Measurements from ENCODE around the gene USP7. TPM values are rescaled to one million over a fixed set of nuclear protein-coding genes. Genes with fewer than 3 reads are reported as not detected.
"Not testable (repeated sequence)": the region's sequence is repeated elsewhere in the genome, so short reads cannot be mapped to it uniquely, and the experiment has no call there.

The USP7 gene
- total RNA-seq, 1 donor from 2014 or later = 96.4 TPM

DNA sequence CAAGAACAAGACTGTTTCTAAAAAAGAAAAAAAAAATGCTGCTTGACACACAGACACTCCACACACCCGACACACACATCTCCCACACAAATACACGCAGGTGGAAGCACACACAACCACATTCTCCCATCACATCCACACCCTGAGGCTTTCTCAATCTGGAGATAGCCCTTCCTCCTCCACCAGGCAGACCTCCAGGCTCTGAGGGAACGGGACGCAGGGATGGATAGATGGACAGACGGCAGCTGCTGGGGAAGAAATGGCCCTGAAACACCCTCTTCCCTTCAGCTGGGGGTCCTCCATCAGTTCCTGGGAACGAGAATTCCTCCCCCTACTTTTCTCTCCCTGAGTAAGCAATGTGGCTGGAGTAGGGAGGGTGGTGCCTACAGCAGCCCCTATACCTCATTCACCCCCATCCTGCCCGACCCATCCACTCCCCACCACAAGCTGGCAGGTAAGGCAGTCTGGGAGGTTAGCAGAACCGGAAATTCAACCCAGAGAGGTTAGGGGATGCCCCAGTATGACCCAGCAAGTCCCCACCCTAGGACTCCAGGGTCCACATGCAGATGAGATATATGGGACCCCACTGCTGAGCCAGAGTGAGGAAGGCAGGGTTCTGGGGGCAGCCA lies 85.7 kb downstream of the USP7 start:
- DNase-seq = no peak

DNA sequence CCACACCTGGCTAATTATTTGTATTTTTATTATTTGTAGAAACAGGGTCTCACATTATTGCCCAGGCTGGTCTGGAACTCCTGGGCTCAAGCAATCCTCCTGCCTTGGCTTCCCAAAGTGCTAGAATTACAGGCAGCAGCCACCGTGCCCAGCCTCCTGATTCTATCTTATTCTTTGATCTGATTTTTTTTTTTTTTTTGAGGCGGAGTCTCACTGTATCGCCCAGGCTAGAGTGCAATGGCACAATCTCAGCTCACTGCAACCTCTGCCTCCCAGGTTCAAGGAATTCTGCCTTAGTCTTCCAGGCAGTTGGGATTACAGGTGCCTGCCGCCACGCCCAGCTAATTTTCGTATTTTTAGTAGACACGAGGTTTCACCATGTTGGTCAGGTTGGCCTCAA lies 88.4 kb downstream of the USP7 start:
- DNase-seq = not testable (repeated sequence)

DNA sequence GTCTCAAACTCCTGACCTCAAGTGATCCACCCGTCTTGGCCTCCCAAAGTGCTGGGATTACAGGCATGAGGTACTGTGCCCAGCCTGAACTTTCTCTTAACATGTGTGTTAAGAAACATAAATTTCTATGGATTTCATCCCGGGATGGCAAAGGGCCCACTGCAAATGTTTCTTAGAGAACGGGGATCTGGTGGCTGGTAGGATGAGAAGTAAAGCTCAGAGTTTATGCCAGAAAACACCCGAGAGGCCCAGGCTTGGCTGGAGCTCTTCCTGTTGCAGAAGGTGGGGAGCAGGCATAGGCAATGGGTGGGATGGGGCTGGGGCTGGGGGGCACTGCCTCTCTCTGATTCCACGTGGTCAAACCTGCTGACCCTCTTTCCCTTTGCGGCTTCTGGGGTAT lies 89.3 kb downstream of the USP7 start:
- DNase-seq = peak; percentile 26

DNA sequence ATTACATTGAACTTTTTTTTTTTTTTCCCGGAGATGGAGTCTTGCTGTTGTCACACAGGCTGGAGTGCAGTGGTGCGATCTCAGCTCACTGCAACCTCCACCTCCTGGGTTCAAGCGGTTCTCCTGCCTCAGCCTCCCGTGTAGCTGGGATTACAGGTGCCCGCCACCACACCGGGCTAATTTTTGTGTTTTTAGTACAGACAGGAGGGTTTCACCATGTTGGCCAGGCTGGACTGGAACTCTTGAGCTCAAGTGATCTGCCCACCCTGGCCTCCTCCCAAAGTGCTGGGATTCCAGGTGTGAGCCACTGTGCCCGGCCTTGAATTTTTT lies 89.9 kb downstream of the USP7 start:
- DNase-seq = not testable (repeated sequence)

DNA sequence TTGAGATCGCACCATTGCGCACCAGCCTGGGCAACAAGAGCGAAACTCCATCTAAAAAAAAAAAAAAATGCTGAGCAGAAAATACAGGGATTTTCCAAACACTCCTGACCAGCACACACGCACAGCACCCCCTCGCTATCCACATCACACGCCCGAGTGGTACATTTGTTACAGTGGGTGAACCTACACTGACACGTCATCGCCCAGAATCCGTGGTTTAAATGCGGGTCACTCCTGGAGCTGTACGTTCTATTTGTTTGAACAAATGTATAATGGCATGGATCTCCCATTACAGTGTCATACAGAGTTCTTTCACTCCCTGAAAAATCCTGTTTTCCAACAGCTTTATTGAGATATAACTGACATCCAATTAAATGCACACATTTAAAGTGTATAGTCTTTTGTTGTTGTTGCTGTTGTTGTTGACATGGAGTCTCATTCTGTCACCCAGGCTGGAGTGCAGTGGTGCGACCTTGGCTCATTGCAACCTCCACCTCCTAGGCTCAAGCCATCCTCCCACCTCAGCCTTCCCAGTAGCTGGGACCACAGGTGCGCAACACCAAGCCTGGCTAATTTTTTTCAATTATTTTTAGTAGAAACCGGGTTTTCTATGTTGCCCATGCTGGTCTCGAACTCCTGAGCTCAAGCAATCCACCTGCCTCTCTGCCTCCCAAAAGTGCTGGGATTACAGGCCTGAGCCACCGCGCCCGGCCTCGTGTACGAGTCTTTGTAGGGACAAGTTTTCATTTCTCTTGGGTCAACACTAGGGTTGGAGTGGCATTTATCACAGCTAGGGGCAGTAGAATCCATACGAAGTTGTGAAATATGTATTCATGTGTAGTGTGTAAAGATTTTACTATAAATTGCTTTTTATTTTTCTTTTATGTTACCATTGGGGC lies 90.5 kb downstream of the USP7 start:
- DNase-seq = no peak

DNA sequence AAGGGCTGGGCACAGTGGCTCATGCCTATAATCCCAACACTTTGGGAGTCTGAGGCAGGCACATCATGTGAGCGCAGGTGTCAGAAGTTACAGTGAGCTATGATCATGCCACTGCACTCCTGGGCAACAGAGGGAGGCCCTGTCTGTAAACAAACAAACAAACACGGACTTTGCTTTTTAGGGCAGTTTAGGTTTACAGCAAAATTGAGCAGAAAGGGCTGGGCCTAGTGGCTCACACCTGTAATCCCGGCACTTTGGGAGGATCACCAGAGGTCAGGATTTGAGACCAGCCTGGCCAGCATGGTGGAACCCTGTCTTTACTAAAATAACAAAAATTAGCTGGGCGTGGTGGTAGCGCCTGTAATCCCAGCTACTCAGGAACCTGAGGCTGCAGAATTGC lies 91.6 kb downstream of the USP7 start:
- no peak for DNase-seq

DNA sequence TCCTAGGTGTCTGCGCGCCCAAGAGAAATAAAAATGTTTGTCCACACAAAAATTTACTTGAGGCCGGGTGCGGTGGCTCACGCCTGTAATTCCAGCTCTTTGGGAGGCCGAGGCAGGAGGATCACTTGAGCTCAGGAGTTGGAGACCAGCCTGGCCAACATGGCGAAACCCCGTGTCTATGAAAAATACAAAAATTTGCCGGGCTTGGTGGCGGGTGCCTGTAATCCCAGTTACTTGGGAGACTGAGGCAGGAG lies 93.8 kb downstream of the USP7 start:
- DNase-seq = not testable (repeated sequence)

DNA sequence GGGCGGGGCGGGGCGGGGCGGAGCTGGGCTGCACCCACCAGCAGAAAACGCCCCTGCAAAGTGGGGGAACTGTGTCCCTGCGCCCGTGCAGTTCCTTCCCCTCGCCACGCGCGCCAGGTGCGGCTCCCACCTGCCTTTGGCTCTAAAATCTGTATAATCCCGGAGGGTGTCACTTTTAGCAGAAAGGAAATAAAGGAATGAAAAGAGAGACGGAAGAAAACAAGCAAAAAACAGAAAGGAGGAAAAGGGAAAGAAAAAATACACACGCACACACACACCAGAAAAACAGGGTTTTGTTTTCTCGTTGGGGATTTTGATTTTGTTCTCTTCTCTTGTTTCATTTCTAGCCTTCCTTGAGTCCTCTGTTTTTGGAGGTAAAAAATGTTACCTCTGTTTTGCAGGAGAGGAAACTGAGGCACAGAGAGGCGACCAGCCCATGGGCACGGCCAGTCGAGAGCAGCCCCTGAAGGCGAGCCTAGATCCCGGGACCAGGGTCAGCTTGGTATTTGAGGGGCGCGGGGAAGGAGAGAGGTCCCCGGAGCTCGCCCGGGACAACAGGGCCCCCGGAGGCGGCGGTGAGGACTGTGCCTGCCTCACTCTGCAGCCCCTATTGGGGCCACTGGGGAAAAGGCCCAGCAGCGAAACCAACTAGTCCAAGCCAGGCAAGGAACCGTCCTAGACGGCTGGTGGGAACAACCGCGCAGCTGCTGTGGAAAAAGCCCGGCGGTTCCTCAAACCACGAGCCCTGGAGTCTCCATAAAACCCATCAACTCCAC lies 94.3 kb downstream of the USP7 start:
- DNase-seq = no peak

DNA sequence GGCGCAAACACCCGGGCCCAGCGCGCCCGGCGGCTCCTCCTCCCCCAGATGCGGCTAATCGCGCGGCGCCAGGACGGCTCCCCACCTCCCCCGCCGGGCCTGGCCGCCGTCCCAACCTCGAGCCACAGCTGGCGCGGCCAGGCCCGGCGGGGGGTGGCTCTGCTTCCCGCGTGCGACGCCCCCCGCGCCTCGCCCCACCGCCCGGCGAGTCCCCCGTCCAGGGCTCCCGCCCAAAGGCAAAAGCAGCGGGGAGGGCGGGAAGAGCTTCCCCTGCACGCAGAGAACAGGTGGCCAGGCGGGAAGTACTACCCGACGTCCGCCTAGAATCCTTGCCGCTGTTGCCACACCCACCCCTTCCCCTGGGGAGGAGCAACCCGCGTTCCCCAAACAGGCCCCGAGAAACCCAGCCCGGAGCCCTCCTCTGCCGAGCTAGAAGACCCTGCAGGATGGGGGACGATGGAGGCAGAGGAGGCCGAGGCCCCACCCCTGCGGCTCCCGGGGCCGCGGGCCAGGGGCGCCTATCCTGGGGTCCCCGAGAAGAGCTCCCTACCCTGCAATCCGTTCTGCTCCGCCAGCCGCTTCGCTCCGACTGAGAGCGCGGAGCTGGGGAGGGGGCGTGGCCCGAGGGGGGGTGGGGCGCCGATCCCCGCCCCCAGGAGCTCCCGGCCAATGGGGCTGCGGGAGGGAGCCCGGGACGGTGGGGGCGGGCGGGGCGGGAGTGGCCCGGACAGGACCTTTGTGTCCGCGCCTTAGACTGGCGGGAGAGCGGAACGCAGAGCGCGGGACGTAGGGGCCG lies 95.1 kb downstream of the USP7 start, which contains the start of gene CARHSP1:
Gene CARHSP1, minus strand, starts transcription at position 591 of the 796 bp plus-strand sequence. CDS start 9,678 bp downstream, outside the sequence.
- DNase-seq = peak; percentile 78

DNA sequence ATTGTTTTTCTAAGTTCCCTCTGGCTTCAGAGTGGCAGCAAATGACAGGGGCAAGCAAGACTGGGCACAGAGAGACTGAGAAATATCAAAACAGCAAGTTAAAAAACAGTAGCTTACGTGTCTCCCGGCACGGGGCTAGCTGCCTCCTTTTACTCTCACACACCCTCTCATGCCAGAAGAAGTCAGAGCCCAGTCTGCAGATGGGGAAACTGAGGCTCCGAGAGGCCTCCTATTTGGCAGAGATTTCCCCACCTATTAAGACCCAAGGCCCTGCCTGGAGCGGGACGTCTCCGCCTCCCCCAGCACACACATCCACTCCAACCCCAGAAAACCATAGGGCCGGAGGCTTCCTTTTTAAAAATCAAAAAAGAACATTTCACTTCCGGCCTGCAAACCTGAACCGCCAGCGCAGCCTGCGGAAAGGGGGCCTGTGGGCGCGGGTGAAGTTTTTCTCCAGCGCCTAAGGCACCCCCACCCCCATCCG lies 95.7 kb downstream of the USP7 start:
- DNase-seq = no peak

DNA sequence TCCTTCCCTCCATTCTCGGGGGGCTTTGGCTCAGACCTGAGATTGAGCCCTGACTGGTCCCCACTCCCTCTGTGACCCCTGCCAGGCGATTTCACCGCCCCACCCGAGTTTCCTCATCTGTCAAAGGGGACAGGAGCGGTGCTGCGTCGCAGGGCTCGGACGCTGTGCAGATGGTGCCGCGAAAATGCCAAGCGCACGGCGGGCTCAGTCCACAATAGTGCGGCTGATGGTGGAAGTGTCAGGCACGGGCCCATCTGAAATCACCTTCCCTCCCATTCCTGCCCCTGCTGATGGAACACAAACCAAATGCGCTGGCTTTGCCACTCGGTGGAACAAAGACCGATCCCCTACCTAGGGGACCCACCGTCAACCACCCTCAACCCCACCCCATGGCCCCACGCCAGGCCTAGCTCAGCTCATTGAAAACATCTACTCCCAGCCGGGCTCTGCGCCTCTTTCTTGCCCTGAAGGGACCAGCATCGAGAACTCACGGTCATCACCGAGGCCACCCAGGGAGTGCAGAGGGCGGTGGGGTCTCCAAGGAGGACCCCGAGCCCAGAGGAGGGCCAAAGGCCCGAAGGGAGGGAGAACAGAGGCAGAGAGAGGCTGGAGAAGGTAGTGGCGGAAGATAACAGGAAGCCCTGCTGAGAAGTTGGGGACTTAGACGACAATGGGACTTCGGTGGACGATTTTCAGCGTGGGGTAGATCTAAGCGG lies 96.3 kb downstream of the USP7 start:
- no peak for DNase-seq

DNA sequence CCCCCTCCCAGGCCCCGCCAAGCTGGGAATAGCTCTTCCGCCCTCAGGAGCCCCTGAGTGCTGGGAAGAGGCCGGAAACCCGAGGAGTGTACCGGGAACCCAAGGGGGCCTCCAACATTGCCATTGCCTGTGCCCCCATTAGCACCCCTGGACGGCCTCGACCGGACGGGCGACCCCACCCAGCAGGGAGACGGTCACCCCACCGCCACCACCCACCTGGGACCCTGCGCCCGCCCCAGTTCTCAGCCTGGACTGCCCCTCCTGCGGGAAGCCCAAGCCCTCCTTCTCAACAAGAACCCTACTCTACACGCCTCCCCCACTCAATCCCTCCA lies 96.9 kb downstream of the USP7 start:
- no peak for DNase-seq

DNA sequence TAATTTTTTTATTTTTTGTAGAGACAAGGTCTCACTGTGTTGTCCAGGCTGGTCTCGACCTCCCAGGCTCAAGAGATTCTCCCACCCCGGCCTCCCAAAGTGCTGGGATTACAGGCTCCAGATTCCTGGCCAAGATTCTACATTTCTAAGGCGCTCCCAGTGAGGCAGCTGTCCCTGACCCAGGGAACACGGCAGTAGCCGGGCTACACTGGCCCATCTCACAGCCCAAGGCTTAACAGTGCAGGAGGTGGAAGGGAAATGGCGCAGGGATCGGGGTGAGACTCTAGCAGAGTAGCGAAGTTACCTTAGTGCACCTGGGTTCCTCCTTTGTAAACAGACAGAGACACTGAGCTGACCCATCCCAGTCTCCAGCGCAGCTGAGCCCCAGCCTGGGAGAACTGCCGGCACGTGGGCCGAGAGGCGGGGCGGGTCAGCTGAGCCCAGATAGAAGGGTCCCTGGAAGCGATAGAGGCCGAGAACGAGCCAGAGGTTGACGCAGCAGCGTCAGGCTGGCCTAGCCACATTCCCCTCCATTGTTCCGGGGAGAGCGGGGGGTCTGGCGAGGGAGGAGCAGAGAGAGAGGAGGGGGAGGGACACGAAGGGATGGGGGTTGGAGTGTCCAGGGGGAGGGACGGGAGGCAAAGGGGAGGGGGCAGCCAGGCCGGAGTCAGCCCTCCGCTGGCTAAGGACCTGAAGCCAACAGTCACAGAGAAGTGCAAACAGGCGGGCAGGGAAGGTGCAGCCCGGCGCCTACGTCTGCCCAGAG lies 97.4 kb downstream of the USP7 start:
- peak; percentile 43 for DNase-seq

DNA sequence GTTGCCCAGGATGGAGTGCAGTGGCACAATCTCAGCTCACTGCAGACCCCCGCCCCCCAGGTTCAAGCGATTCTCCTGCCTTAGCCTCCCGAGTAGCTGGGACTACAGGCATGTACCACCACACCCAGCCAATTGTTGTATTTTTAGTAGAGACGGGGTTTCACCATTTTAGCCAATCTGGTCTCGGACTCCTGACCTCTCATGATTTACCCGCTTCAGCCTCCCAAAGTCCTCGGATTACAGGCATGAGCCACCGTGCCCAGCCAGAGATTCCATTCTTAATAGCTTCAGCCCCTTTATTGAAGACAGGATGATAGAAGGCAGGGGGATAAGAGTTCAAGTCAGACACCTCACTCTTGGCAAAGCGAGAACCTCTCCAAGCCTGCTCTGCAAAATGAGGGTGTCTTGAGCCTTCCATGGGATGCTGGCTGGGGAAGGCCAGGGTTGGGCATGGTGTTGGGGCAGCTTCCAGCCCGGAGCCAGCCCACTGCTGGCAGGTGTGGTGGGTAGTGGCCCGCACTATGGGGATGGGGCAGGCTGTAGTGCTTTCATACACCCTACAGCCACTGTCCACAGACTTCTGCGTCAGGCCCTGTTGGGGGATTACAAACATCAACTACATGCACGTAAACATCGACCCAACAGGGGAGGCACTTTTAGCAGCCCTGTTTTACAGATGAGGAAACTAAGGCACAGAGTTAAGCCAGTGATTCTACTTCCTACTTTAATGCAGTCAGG lies 98.4 kb downstream of the USP7 start:
- no peak for DNase-seq

DNA sequence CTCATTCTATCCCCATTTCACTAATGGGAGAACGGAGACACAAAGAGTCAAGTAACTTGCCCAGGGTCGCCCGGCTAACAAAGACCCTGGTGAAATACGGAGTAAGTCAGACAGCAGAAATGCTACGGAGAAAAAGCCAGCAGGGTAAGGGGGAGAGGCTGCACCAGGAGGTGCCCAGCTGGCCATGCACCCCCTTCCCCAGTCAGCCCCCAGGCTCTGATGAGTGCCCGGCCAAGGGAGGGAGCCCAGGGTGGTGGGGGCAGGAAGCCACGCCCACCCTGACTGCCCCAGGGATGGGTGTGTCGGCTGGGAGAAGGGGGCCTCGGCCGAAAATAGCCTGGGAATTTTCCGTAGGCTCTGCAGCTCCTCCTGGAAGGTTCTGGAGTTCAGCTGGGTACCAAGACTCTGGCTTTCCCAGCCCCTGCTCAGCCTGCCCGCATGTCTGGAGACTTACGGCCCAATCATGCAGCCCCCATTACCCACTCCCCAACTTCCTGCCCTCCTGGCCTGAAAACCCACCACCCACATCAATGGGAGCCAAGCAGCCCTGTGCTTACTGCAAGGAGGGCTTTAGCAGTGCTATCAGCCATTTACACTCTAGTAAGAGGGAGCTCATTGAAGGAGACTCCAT lies 99.1 kb downstream of the USP7 start:
- no peak for DNase-seq

DNA sequence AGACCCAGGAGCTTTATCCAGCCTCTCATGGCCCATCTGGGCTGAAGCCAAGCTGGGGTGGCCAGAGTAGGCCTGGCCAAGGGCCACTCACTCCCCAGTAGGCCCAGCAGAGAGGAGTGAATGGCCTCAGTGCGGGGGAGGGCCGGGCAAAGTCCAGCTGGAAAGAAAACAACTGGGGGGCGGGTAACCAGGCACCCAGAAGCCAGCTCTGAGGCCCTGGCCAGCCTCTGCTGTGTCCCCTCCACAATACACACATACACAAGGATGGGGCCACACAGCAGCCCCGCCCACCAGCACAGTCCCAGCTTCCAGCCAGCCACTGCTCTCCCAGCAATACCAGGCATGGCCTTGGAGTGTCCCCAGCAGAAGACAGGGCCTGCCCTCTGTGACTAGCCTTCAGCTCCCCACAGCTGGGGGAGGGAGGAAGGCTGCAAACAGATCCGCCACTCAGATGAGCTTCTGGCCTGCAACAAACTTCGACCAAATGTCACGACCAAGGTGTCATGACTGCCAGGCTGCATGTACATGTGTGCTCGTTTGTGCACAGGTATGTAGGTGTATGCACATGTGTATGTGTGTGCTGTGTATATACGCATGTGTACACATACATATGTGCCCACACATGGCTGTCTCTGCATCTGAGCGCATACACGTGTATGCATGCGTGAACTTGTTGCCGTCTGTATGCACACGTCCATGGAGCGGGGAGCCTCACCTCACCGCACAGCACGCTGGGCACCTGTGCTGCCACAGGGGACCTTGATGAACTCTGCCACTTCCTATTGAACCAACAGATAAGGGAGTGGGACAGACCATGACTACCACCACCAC lies 99.9 kb downstream of the USP7 start:
- DNase-seq = no peak

DNA sequence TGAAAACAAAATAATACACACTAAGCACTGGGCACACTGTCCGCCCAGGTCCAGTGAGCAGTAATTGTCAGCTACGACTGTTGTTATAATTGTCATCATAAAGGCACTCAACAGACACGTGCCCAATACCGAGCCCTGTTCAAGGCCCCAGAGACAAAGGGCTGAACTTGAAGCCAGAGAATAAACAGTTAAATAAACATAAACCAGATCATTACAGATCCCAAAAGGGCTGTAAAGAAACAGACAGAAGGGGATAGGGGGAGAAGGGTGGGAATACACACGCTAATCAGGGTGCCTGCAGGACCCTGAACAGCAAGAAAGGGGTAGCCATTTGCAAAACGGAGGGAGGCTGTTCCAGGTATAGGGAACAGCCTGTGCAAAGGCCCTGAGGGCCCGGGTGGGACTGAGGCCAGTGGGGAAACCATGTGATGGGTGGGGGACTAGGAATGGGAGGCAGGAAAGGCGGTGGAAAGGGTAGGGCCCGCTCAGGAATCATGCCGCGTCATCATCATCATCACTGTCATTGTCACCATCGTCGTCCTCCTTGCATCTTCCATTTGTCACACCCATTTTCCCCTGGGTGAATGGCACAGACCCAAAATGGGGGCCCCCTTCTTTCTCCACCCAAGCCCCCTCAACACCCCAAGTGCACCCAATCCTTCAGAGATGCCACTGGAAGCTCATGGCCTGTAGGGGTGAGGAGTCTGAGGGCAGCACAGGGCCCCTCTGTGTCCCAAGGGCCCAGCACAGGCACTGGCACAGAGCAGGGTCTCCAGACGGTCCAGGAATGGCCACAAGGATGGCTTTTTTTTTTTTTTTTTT lies 101.2 kb downstream of the USP7 start:
- DNase-seq = no peak

Measured in skin of body (tissue), 2 donors.